Mammary epithelial cell (primary cell): ENCODE results near the gene TTC23.

ENCODE experiments used
- EZH2 ChIP-seq: IDR thresholded peaks from 2 replicates; pipeline ENCODE4 v1.6.1; 2012; ENCODE audit warnings: low read length, inconsistent platforms, borderline replicate concordance
- TF ChIP-seq, protein P1 (sequence below), 2 donors: IDR thresholded peaks in 1 of 2; conservative IDR thresholded peaks in 1 of 2; 2 replicates each; pipeline ENCODE4 v1.5.1; 2011 to 2012; ENCODE audit warnings: inconsistent platforms in 2 of 2, low read length in 2 of 2, mild to moderate bottlenecking in 2 of 2, control low read depth in 1 of 2, low read depth in 1 of 2; ENCODE audit not compliant: insufficient read depth in 1 of 2; ENCODE audit errors: extremely low read depth in 1 of 2

DNA sequence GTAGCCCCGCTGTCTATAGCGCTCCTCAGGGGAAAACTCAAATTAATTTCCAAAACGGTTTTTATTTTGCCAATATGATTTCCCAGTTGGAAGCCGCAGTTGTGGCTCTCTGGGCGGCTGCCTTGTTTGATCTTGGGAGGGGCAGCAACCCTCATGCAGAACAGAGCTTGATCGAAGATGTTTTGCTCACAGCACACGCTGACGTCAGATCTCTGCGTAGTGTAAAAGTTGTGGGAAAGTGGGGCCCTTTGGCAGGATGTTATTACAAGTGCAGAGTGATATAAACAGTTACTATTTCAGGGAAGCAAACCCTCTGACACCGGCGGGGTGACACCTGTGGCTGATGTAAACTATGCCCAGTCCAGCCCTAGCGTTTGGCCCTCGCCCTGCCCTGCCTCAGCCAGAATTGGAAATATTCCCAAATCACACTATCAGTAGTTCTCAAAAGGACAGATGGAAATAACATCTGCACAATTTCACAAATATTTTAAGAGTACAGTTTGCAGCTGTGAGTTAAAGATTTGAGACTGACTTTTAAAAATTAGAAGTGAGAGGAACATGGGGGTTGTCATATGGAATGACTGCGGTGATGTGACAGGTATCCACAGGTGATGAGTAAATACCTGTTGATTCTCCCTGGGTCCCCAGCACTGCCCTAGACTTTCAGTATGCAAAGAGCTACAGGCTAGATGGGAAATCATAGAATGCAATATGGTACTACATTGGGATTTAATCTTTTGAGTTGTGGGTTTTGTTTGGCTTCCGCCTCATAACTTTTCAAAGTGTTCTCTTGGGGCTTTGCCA lies 142.8 kb downstream of the TTC23 start:
- TF ChIP-seq, protein P1, sequence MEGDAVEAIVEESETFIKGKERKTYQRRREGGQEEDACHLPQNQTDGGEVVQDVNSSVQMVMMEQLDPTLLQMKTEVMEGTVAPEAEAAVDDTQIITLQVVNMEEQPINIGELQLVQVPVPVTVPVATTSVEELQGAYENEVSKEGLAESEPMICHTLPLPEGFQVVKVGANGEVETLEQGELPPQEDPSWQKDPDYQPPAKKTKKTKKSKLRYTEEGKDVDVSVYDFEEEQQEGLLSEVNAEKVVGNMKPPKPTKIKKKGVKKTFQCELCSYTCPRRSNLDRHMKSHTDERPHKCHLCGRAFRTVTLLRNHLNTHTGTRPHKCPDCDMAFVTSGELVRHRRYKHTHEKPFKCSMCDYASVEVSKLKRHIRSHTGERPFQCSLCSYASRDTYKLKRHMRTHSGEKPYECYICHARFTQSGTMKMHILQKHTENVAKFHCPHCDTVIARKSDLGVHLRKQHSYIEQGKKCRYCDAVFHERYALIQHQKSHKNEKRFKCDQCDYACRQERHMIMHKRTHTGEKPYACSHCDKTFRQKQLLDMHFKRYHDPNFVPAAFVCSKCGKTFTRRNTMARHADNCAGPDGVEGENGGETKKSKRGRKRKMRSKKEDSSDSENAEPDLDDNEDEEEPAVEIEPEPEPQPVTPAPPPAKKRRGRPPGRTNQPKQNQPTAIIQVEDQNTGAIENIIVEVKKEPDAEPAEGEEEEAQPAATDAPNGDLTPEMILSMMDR (conservative IDR thresholded peaks at IDR 0.05 in 1 of 2, IDR thresholded peaks at IDR 0.05 in 1 of 2; ENCODE audit: extremely low read depth in 1 of 2, insufficient read depth in 1 of 2, low read depth in 1 of 2, low read length in 2 of 2) = no peak
- TF ChIP-seq EZH2 = no peak
